Activated CD4-positive, alpha-beta T cell treated with anti-CD3 and anti-CD28 coated beads for 4 hours (primary cell): ENCODE data around the gene VN1R5.

Source experiments
- DNase-seq, 2 donors: peaks; one replicate each; pipeline ENCODE4 v3.0.0-alpha.2; 2020

The VN1R5 gene

GRCh38 chr1:247303216-247303615 lies 47.3 kb downstream of the VN1R5 start:
- DNase-seq = no peak

GRCh38 chr1:247304031-247304430 lies 48.2 kb downstream of the VN1R5 start:
- DNase-seq = no peak
